HG02759 (cell line): ENCODE data around the gene ST6GALNAC6.
"Not testable (repeated sequence)": the region's sequence is repeated elsewhere in the genome, so short reads cannot be mapped to it uniquely, and the experiment has no call there.

Experiments used
- ATAC-seq: cut with Tn5 transposase; IDR thresholded peaks from one replicate; pipeline ENCODE4 v1.9.1; 2021; ENCODE audit warnings: mild to moderate bottlenecking, moderate library complexity; ENCODE audit not compliant: unreplicated experiment

ST6GALNAC6 gene

GRCh38 chr9:127897193-127897692 lies 2.2 kb downstream of the ST6GALNAC6 start:
- no peak for ATAC-seq

GRCh38 chr9:127896395-127897192 lies 2.8 kb downstream of the ST6GALNAC6 start:
- no peak for ATAC-seq

DNA sequence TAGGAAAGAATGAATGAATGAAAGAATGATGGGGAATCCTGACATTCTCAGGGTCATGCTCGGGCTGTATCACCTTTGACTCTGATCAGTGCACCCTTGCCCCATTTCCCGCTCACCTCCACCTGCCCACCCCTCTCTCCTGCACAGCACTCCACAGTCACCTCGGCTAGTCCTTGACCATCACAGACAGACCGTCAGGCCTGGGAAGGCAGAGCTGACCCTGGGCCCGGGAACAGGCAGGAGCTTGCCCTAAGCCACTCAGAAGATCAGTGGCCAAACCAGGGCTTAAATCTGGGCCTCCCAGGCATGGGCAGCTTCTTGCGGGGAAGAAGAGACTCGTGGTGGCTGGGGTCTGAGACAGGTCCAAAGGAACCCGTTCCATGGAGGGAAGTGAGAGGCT lies 3.6 kb downstream of the ST6GALNAC6 start:
- ATAC-seq, result no peak

- no peak for ATAC-seq
These were observed 6.0 kb downstream of the ST6GALNAC6 start for GRCh38 chr9:127893392-127893791.

GRCh38 chr9:127892831-127893230 lies 6.6 kb downstream of the ST6GALNAC6 start:
- ATAC-seq, result no peak

- no peak for ATAC-seq
These were observed 9.3 kb downstream of the ST6GALNAC6 start for GRCh38 chr9:127890053-127890452.

GRCh38 chr9:127887792-127888191 lies 11.6 kb downstream of the ST6GALNAC6 start:
- no peak for ATAC-seq

GRCh38 chr9:127886401-127886972 lies 12.9 kb downstream of the ST6GALNAC6 start:
- no peak for ATAC-seq

DNA sequence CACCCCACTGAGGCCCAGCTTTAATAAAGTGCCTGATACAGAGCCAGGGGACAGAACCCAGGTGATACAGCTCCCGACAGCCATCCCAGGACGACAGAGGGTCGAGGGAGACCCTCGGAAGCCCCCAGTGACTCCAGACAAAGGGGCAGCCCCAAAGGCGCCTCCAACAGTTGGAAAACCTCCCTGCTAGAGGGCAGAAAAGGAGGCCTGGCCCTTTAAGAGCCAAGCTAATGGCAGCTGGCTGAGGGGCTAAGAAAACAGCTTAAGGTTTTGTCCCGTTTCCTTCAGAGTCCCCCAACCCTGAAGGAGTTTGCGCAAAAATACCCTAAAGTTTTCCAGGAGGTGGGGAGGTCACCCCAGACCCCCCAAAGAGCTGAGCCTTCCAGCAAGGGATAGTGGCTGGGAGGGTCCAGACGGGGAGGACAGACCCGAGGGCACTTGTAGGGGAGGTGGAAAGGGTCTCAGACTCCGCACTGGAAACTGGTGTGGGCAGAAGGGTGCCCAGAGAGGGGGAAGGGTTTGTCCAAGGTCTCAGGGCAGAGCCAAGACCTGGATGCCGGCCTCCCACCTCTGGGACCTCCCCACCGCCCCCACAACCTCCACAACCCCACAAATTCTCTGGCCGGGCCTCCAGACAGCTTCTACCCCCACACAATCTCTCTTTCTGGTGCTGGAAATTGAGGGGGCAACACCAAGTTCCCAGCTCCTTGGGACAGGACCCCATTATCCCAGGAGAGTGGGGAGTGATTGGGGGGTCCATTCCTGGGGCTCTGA lies 13.7 kb downstream of the ST6GALNAC6 start:
- no peak for ATAC-seq

- no peak for ATAC-seq
These were observed 14.4 kb downstream of the ST6GALNAC6 start for GRCh38 chr9:127884976-127885490.

- ATAC-seq, result no peak
These were observed 14.9 kb downstream of the ST6GALNAC6 start for GRCh38 chr9:127884427-127884911.

DNA sequence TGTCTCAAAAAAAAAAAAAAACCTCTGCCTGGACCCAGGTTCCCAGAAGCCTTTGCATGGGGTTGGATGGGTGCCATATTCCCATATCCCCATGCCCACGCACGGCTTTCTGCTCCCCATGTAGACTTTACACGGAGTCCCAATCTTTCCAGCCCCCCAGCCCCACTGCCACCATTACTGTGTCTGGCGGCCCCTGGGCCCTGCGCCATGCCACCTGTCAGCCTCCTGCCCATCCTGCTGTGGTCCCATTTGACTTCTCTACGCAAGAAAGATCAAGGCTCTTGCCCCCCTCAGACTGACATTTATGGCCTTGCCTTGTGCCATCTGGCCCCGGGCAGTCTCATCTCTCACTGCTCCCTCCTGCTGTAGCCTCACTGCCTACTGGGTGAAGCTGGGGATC lies 15.4 kb downstream of the ST6GALNAC6 start:
- no peak for ATAC-seq

DNA sequence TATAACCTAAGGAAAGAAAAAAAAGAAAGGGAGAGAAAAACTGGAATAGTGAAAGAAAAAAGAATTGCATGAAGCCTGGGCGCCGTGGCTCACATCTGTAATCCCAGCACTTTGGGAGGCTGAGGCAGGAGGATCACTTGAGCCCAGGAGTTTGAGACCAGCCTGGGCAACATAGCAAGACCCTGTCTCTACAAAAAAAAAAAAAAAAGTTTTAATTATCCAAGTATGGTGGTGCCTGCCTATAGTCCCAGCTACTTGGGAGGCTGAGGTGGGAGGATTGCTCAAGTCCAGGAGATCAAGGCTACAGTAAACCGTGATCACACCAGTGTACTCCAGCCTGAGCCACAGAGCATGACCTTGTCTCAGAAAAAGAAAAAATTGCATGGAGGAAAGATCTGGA lies 17.7 kb downstream of the ST6GALNAC6 start:
- ATAC-seq, result not testable (repeated sequence)

- ATAC-seq, result no peak
These were observed 19.3 kb downstream of the ST6GALNAC6 start for GRCh38 chr9:127880143-127880542.

DNA sequence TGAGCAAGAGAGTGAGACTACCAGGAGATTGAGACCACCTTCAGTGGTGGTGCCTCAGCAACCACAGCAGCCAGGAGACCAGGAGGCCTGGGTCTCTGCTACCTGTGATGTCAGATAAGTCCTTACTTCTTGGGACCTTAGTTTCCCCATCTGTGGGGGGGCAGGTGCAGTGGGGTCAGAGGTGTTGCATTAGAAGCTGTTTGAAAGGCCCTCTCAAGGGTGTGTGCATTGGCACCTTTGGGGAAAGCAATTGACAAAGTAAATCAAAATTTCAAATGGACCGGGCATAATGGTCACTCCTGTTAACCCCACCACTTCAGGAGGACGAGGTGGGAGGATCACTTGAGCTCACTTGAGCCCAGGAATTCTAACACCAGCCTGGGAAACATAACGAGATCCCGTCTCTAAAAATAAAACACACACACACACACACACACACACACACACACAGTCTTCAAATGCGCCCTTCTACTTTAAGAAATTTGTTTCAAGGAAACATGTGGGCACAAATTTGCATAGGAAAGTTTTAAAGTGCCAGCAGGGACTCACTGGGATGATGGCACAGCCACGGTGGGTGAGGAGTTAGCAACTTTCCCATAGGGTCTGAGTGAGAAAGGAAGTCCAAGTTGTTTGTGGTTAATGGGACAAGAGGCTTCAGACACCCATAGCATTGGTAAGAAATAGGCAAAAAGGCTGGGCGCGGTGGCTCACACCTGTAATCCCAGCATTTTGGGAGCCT lies 20.6 kb downstream of the ST6GALNAC6 start:
- ATAC-seq, result no peak

- ATAC-seq, result no peak
These were observed 21.3 kb downstream of the ST6GALNAC6 start for GRCh38 chr9:127878001-127878651.

GRCh38 chr9:127877566-127877998 lies 21.8 kb downstream of the ST6GALNAC6 start, which contains the start of gene AK1:
Gene AK1 (minus strand): TSS chr9:127877675. CDS start chr9:127874617, 3,058 bp downstream.
- ATAC-seq, result no peak

DNA sequence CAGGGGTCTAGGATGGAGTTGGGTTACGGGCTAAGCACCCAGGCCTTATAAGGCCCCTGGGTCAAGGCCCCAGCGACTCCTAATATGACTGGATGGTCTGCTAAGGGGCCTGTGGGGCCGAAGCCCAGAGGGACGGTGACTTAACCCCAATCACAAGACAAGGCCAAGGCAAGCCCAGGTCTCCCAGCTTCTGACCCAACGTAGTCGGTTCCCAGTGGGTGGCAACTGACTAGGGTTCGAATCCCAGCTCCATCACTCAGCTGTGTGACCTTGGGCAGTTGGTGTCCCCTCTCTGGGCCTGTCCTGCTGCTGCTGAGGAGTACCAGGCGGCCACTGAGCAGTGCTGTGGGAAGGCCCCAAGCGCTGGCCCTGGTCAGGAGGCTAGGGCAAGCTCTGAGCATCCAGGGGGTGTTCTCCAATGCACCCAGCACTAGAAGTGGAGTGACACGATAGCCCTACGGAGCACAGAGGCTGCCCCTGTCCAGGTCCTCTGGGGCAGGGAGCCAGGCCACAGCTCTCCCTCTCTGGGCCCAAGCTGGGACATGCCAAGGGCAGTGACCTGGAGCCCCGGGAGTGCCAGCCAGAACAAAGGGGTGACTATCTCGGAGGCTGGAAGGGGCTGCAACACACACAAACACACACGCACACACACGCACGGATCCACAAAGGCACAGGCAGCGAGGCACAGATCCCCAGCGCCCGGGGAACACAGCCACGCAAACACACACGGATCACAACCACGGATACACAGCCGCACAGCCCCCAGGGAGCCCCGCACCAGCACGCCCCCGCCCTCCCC lies 22.4 kb downstream of the ST6GALNAC6 start:
- ATAC-seq, result no peak
